Endothelial cell of umbilical vein (primary cell): ENCODE data around the gene KLHDC4.

Source experiments
- POLR2A ChIP-seq: IDR thresholded peaks from 2 replicates; pipeline ENCODE4 v1.6.1; 2012; ENCODE audit warnings: low read depth, mild to moderate bottlenecking, control low read depth, low read length
- POLR2AphosphoS5 ChIP-seq: IDR thresholded peaks from 2 replicates; pipeline ENCODE4 v1.6.1; 2012; ENCODE audit warnings: low read depth, mild to moderate bottlenecking, control low read depth, low read length, moderate library complexity; ENCODE audit not compliant: insufficient read depth
- TF ChIP-seq, protein P1 (sequence below), 2 donors: IDR thresholded peaks; 1 replicate in 1 of 2; 2 replicates in 1 of 2; pipeline ENCODE4 v1.5.1; 2011; ENCODE audit warnings: low read length in 2 of 2, mild to moderate bottlenecking in 2 of 2, moderate library complexity in 2 of 2, control low read depth in 1 of 2, inconsistent platforms in 1 of 2, low read depth in 1 of 2; ENCODE audit not compliant: insufficient read depth in 1 of 2; ENCODE audit errors: extremely low read depth in 1 of 2

DNA sequence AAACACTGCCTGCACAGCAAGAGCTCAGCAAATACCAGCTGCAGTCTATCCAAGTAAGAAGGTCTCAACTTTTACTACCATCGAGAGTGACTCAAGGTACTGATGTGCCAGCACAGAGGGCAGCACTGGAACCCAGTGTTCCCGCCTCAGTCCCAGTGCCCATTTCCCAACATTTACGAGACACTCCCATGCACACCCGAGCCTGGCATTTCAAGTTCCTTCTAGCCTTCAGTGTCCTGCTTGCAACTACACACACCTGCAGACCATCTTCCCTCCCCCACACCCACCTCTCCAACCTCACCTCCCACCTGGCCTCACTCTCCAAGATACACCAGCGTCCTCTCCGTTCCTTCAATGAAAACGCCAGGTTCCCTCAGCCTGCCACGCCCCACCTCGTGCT is 3.2 kb downstream of the KLHDC4 start:
- TF ChIP-seq, protein P1, sequence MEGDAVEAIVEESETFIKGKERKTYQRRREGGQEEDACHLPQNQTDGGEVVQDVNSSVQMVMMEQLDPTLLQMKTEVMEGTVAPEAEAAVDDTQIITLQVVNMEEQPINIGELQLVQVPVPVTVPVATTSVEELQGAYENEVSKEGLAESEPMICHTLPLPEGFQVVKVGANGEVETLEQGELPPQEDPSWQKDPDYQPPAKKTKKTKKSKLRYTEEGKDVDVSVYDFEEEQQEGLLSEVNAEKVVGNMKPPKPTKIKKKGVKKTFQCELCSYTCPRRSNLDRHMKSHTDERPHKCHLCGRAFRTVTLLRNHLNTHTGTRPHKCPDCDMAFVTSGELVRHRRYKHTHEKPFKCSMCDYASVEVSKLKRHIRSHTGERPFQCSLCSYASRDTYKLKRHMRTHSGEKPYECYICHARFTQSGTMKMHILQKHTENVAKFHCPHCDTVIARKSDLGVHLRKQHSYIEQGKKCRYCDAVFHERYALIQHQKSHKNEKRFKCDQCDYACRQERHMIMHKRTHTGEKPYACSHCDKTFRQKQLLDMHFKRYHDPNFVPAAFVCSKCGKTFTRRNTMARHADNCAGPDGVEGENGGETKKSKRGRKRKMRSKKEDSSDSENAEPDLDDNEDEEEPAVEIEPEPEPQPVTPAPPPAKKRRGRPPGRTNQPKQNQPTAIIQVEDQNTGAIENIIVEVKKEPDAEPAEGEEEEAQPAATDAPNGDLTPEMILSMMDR (IDR thresholded peaks at IDR 0.05; ENCODE audit: extremely low read depth in 1 of 2, insufficient read depth in 1 of 2, low read depth in 1 of 2, low read length in 2 of 2): no peak
- TF ChIP-seq POLR2A: no peak
- TF ChIP-seq POLR2AphosphoS5: no peak
